Measurements from ENCODE around the gene NQO1.

DNA sequence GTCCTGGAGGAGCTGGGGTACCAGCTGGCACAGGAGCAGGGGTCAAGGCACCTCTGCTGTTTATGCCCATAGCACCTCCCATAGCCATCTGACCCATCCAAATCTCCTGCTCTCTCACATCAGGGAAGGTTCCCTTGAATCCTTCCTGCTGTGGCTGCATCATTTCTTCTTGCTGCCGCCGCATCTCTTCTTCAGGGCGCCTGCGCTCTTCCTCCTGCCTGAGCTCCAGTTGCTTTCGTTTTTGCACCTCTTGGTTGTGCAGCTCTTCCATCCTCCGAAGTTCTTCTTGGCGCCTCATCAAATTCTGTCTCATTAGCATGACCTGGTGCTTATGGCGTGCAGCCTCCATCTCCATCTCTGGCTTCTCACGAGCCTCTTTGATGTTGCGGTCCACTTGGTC is 30.3 kb upstream of the NQO1 start:
- TF ChIP-seq KAT8 (IDR thresholded peaks at IDR 0.05; ENCODE audit: low read depth) (no peak), RNF2 (IDR thresholded peaks at IDR 0.05) (no peak), JUN (IDR thresholded peaks at IDR 0.05; ENCODE audit: borderline replicate concordance, low read depth, low read length) (no peak), JUN (CRISPR knock-in tag; IDR thresholded peaks at IDR 0.05; ENCODE audit: borderline replicate concordance) (no peak), TRIM28 (IDR thresholded peaks at IDR 0.05) (no peak), ZBTB8A (IDR thresholded peaks at IDR 0.05; ENCODE audit: partially characterized antibody) (no peak), SP1 (CRISPR knock-in tag; IDR thresholded peaks at IDR 0.05) (no peak), FOSL1 (tag; conservative IDR thresholded peaks at IDR 0.05) (no peak)
- TF ChIP-seq, protein P1, sequence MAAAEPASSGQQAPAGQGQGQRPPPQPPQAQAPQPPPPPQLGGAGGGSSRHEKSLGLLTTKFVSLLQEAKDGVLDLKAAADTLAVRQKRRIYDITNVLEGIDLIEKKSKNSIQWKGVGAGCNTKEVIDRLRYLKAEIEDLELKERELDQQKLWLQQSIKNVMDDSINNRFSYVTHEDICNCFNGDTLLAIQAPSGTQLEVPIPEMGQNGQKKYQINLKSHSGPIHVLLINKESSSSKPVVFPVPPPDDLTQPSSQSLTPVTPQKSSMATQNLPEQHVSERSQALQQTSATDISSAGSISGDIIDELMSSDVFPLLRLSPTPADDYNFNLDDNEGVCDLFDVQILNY (CRISPR knock-in tag; IDR thresholded peaks at IDR 0.05): no peak
- TF ChIP-seq, protein P2, sequence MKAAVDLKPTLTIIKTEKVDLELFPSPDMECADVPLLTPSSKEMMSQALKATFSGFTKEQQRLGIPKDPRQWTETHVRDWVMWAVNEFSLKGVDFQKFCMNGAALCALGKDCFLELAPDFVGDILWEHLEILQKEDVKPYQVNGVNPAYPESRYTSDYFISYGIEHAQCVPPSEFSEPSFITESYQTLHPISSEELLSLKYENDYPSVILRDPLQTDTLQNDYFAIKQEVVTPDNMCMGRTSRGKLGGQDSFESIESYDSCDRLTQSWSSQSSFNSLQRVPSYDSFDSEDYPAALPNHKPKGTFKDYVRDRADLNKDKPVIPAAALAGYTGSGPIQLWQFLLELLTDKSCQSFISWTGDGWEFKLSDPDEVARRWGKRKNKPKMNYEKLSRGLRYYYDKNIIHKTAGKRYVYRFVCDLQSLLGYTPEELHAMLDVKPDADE (conservative IDR thresholded peaks at IDR 0.05; ENCODE audit: control insufficient read depth, low read depth, low read length): no peak
- TF ChIP-seq, protein P3, sequence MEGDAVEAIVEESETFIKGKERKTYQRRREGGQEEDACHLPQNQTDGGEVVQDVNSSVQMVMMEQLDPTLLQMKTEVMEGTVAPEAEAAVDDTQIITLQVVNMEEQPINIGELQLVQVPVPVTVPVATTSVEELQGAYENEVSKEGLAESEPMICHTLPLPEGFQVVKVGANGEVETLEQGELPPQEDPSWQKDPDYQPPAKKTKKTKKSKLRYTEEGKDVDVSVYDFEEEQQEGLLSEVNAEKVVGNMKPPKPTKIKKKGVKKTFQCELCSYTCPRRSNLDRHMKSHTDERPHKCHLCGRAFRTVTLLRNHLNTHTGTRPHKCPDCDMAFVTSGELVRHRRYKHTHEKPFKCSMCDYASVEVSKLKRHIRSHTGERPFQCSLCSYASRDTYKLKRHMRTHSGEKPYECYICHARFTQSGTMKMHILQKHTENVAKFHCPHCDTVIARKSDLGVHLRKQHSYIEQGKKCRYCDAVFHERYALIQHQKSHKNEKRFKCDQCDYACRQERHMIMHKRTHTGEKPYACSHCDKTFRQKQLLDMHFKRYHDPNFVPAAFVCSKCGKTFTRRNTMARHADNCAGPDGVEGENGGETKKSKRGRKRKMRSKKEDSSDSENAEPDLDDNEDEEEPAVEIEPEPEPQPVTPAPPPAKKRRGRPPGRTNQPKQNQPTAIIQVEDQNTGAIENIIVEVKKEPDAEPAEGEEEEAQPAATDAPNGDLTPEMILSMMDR (IDR thresholded peaks at IDR 0.05 in 2 of 3, conservative IDR thresholded peaks at IDR 0.05 in 1 of 3; ENCODE audit: insufficient read depth in 2 of 3, low read depth in 1 of 3, low read length in 3 of 3): no peak

Data from K562 (cell line).